Peyer's patch (tissue), 4 donors: ENCODE data around the gene HSDL1. TPM values are rescaled to one million over a fixed set of nuclear protein-coding genes. Genes with fewer than 3 reads are reported as not detected.

Source experiments
- DNase-seq, 3 donors: peaks; one replicate each; pipeline ENCODE4 v3.0.0-alpha.2; 2017 to 2019
- H3K27ac ChIP-seq, 4 donors: fragments of 200-600 bp; sonication (generic); one replicate each; pipeline ENCODE4 v1.5.1; 2016 to 2019
- H3K27me3 ChIP-seq, 2 donors: fragments of 200-600 bp; sonication (generic); one replicate each; pipeline ENCODE4 v1.5.1; 2019
- H3K36me3 ChIP-seq, 3 donors: fragments of 200-600 bp; sonication (generic); one replicate each; pipeline ENCODE4 v1.5.1; 2016 to 2019
- H3K4me1 ChIP-seq, 4 donors: fragments of 200-600 bp; sonication (generic); one replicate each; pipeline ENCODE4 v1.5.1; 2016 to 2019
- H3K4me3 ChIP-seq, 4 donors: fragments of 200-600 bp; sonication (generic); 1 replicate in 3 of 4; 2 replicates in 1 of 4; pipeline ENCODE4 v1.5.1; 2016 to 2019; ENCODE audit warnings: mild to moderate bottlenecking in 1 of 4
- H3K9me3 ChIP-seq, 4 donors: fragments of 200-600 bp; sonication (generic); one replicate each; pipeline ENCODE4 v1.5.1; 2016 to 2019; ENCODE audit warnings: mild to moderate bottlenecking in 1 of 4
- POLR2A ChIP-seq, 2 donors: fragments of 450-650 bp; IDR thresholded peaks; one replicate each; pipeline ENCODE4 v1.5.1; 2017; ENCODE audit warnings: antibody characterized with exemption in 2 of 2, mild to moderate bottlenecking in 2 of 2, moderate library complexity in 2 of 2
- total RNA-seq, 4 donors: library from RNA; depleted of rRNA; stranded (reverse); fragments of >200 nt; gene quantifications; one replicate each; pipeline ENCODE4 v1.1.0, GENCODE V29; 2016
- TF ChIP-seq, protein P1 (sequence below), 6 experiments: fragments of 450-650 bp in 4 of 6; fragments of 200-600 bp in 2 of 6; sonication (generic) in 1 of 6; IDR thresholded peaks; one replicate each; pipeline ENCODE4 v1.5.1; 2017 to 2019; ENCODE audit warnings: antibody characterized with exemption in 6 of 6, mild to moderate bottlenecking in 3 of 6, moderate library complexity in 1 of 6

HSDL1 gene
- total RNA-seq, 4 donors from 2014 or later, result 8.4 to 25.0 (median 10.8) TPM

DNA sequence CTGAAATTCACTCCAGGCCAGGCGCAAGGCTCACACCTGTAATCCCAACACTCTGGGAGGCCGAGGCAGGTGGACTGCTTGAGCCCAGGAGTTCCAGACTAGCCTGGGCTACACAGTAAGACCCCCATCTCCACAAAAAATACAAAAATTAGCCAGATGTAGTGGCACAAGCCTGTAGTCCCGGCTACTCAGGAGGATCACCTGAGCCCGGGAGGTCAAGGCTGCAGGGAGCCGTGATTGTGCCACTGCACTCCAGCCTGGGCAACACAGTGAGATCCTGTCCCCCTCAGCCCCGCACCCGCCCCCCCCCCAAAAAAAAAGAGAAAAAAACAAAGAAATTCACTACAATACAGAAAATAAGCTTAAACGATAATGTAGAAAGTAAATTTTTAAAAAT is 59.7 kb downstream of the HSDL1 start:
- Histone ChIP-seq H3K27me3 (no peaks in the 10 kb centered on the region), H3K27ac (no peak overlapping the region), H3K4me3 (no peak overlapping the region), H3K36me3 (peaks cover 0 to 78% (median 3%) of the 10 kb centered on the region in 3 donors), H3K4me1 (peaks cover 0 to 15% (median 0%) of the 10 kb centered on the region in 4 donors), H3K9me3 (no peaks in the 10 kb centered on the region)
- no peak for TF ChIP-seq POLR2A (IDR thresholded peaks at IDR 0.05)
- no peak for DNase-seq

DNA sequence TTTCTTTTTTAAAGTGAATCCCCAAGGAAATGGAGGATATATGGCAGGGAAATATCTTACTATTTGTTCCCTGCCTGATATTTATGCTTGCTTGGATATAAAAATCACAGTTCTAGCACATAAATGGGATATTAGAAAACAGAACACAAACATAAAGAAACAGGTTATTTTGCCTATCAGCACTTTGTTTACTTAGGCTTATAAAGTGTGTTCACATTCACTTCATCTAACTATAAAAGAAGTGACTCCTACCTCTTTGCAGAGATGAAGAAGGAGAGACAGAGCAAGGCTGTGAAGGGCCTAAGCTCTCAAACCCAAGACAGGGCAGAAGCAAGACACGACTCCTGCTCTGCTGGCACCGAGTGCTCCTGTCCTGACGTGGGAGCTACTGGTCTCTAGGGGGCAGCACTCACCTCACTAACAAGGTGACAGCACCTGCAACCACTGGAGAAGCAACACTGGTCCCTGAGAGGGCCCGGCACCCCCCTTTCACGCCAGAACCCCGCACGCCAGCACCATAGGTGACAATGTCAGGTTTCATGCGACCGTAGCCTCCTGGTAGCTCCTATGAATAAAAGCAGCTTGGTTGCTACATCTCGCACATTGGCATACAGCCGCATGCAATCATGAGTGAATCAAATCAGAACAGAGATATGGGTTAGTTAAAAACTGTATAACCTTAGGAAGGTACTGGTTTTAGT is 60.3 kb downstream of the HSDL1 start:
- DNase-seq, result peak; percentile 57 to 83 (median 69)
- H3K36me3 ChIP-seq, result peaks cover 0 to 78% (median 3%) of the 10 kb centered on the region in 3 donors
- H3K9me3 ChIP-seq, result no peaks in the 10 kb centered on the region
- H3K27me3 ChIP-seq, result no peaks in the 10 kb centered on the region
- no peak overlapping the region for H3K4me3 ChIP-seq
- H3K4me1 ChIP-seq, result peaks cover 0 to 15% (median 0%) of the 10 kb centered on the region in 4 donors
- no peak overlapping the region for H3K27ac ChIP-seq
- no peak for TF ChIP-seq POLR2A (IDR thresholded peaks at IDR 0.05)
- TF ChIP-seq, protein P1, sequence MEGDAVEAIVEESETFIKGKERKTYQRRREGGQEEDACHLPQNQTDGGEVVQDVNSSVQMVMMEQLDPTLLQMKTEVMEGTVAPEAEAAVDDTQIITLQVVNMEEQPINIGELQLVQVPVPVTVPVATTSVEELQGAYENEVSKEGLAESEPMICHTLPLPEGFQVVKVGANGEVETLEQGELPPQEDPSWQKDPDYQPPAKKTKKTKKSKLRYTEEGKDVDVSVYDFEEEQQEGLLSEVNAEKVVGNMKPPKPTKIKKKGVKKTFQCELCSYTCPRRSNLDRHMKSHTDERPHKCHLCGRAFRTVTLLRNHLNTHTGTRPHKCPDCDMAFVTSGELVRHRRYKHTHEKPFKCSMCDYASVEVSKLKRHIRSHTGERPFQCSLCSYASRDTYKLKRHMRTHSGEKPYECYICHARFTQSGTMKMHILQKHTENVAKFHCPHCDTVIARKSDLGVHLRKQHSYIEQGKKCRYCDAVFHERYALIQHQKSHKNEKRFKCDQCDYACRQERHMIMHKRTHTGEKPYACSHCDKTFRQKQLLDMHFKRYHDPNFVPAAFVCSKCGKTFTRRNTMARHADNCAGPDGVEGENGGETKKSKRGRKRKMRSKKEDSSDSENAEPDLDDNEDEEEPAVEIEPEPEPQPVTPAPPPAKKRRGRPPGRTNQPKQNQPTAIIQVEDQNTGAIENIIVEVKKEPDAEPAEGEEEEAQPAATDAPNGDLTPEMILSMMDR (IDR thresholded peaks at IDR 0.05), result peak in 5 of 6 experiments; percentile 28 to 74 (median 65)

DNA sequence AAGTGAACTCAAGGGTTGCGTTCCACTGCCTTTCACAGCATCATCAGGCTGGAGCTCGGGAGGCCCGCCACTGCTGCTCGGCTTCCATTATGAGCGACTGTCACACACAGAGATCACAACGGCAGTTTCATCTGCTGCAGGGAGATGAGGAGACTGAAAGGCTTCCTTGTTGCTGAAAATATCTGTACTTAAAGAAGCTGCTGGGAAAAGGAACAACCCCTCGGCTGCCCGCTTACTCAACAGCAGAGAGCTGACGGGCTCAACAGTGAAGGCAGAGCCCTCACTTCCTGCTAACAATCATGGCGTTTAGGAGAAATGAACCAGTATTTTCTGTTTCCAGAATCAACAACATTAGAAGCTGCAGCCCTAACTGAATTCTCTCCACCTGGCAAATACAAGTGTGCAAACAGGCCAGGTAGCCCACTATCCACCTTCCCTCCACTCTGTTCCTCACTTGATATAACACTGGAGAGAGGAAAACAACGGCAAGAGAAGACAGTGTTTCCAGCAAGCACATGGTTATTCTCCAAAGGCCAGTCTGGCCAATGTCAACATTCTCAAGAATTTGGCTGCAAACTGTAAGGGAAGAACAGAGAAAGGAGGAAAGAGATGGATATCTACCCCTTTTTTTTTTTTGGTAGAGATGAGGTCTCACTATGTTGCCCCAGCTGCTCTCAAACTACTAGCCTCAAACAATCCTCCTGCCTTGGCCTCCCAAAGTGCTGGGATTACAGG is 62.0 kb downstream of the HSDL1 start:
- no peak overlapping the region for H3K4me3 ChIP-seq
- H3K36me3 ChIP-seq, result peaks cover 0 to 78% (median 3%) of the 10 kb centered on the region in 3 donors
- H3K9me3 ChIP-seq, result no peaks in the 10 kb centered on the region
- peaks cover 0 to 7% (median 0%) of the 10 kb centered on the region in 4 donors for H3K4me1 ChIP-seq
- no peak for TF ChIP-seq POLR2A (IDR thresholded peaks at IDR 0.05)
- TF ChIP-seq, protein P1 (IDR thresholded peaks at IDR 0.05), result no peak
- no peak overlapping the region for H3K27ac ChIP-seq
- no peak for DNase-seq
- no peaks in the 10 kb centered on the region for H3K27me3 ChIP-seq

DNA sequence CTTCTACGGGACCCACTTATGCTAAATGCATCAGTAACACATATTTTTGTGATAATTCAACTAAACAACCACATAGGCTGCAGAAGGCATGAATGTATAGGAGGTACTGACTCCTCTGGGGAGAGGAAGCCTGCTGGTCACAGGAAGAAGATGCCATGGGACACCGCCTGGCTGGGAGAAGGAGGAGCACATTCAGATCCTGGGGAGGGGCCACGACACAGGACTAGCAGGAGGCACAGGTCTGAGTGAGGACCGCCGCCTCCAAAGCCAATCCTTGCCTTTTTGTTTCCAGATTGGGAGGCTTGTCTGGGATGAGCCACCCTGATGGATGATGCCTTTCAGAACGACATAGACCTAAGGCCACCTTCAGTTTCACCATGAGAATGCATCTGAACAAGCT is 62.9 kb downstream of the HSDL1 start:
- no peaks in the 10 kb centered on the region for H3K27me3 ChIP-seq
- H3K4me1 ChIP-seq, result peaks cover 0 to 4% (median 0%) of the 10 kb centered on the region in 4 donors
- H3K36me3 ChIP-seq, result peaks cover 0 to 78% (median 3%) of the 10 kb centered on the region in 3 donors
- no peak for DNase-seq
- no peak overlapping the region for H3K27ac ChIP-seq
- H3K9me3 ChIP-seq, result no peaks in the 10 kb centered on the region
- no peak overlapping the region for H3K4me3 ChIP-seq
- no peak for TF ChIP-seq POLR2A (IDR thresholded peaks at IDR 0.05)

DNA sequence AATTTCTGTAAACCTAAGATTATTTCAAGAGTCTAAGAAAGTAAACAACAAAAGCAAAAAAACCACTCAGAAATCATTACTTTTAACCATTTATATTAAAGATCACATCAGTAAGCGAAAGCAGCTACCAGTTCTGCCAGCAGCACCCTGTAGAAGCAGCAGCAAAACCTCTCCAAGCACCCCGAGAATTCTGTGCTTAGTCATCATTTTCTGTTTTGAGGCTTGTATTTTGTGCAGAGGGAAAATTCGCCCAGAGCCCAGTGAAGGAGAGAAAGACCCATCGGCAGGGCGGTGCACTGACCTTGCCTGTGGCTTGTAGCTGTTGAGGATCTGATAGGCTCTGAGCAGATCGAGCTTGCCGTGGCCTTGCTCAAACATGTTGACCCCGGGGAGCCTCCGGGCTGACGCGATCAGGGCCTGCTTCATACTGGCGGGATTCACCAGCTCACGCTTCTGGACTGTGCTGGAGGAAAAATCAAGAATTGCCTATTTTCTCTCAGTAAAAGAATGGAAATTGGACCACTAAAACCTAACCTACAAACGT is 63.5 kb downstream of the HSDL1 start:
- Histone ChIP-seq H3K9me3 (no peaks in the 10 kb centered on the region), H3K4me1 (peaks cover 0 to 4% (median 0%) of the 10 kb centered on the region in 4 donors), H3K36me3 (peaks cover 0 to 77% (median 3%) of the 10 kb centered on the region in 3 donors), H3K27ac (no peak overlapping the region), H3K27me3 (no peaks in the 10 kb centered on the region), H3K4me3 (no peak overlapping the region)
- no peak for TF ChIP-seq POLR2A (IDR thresholded peaks at IDR 0.05)
- TF ChIP-seq, protein P1 (IDR thresholded peaks at IDR 0.05), result no peak
- no peak for DNase-seq

DNA sequence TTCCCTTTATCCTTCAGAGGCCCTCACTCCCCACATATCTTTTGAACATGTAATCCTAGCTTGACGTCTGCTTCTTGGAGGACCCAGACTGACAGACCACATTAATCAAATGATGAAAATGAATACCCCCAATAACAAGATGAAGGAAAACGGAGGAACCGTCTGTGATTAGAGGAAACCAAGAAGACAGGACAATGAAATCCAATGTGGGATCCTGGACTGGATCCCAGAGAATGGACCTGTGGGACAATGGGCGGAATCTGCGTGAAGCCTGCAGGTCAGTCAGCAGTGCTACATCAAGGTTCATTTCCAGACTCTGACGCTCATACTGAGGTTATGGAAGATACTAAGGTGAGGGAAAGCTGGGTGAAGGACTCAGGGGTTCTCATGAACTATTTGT is 64.2 kb downstream of the HSDL1 start:
- Histone ChIP-seq H3K27me3 (no peaks in the 10 kb centered on the region), H3K9me3 (no peaks in the 10 kb centered on the region), H3K27ac (no peak overlapping the region), H3K36me3 (peaks cover 0 to 77% (median 3%) of the 10 kb centered on the region in 3 donors), H3K4me1 (no peaks in the 10 kb centered on the region), H3K4me3 (no peak overlapping the region)
- DNase-seq, result no peak
- TF ChIP-seq, protein P1 (IDR thresholded peaks at IDR 0.05), result no peak
- no peak for TF ChIP-seq POLR2A (IDR thresholded peaks at IDR 0.05)
